Small intestine (tissue), 7 donors: ENCODE measurements around the gene FBLN7. TPM values are rescaled to one million over a fixed set of nuclear protein-coding genes. Genes with fewer than 3 reads are reported as not detected.

Experiments
- DNase-seq, 2 donors: peaks; one replicate each; pipeline versions ENCODE4 v3.0.0 to v3.0.0-alpha.2; 2013
- FAIRE-seq: peaks from 2 replicates; lab custom pipeline; 2012; peaks lifted over from hg19 to GRCh38; lab: Jason Lieb, UNC
- H3K27ac ChIP-seq, 3 donors: one replicate each; pipeline ENCODE4 v1.5.1; 2013; ENCODE audit warnings: low read length in 2 of 3, mild to moderate bottlenecking in 2 of 3, control low read depth in 1 of 3, inconsistent platforms in 1 of 3, low read depth in 1 of 3, moderate library complexity in 1 of 3
- H3K27me3 ChIP-seq, 3 donors: one replicate each; pipeline ENCODE4 v1.6.1; 2013; ENCODE audit warnings: low read length in 3 of 3, inconsistent platforms in 1 of 3; ENCODE audit not compliant: control insufficient read depth in 3 of 3, insufficient read depth in 3 of 3
- H3K36me3 ChIP-seq, 3 donors: one replicate each; pipeline ENCODE4 v1.6.1; 2013; ENCODE audit warnings: low read length in 3 of 3, inconsistent platforms in 1 of 3, low read depth in 1 of 3, mild to moderate bottlenecking in 1 of 3, moderate library complexity in 1 of 3; ENCODE audit not compliant: control insufficient read depth in 3 of 3, insufficient read depth in 2 of 3
- H3K4me1 ChIP-seq, 3 donors: one replicate each; pipeline ENCODE4 v1.6.1; 2013; ENCODE audit warnings: low read length in 2 of 3, inconsistent platforms in 1 of 3, low read depth in 1 of 3, mild to moderate bottlenecking in 1 of 3, moderate library complexity in 1 of 3; ENCODE audit not compliant: control insufficient read depth in 3 of 3, insufficient read depth in 2 of 3
- H3K4me3 ChIP-seq, 3 donors: one replicate each; pipeline ENCODE4 v1.5.1; 2013; ENCODE audit warnings: low read length in 3 of 3, control low read depth in 1 of 3, inconsistent platforms in 1 of 3, low read depth in 1 of 3, mild to moderate bottlenecking in 1 of 3, moderate library complexity in 1 of 3
- H3K9me3 ChIP-seq, 2 donors: one replicate each; pipeline ENCODE4 v1.6.1; 2013; ENCODE audit warnings: low read depth in 1 of 2, low read length in 1 of 2; ENCODE audit not compliant: control insufficient read depth in 2 of 2, insufficient read depth in 1 of 2
- WGBS, 3 donors: extraction: QIAGEN DNeasy Blood & Tissue Kit; methylation state at CpG; one replicate each; pipeline ENCODE4 v1.1.7; 2013; 5-methylcytosine and 5-hydroxymethylcytosine counted together
- polyA plus RNA-seq, 4 donors: library from polyadenylated mRNA; stranded (reverse) in 3 of 4; unstranded in 1 of 4; fragments of 200-250 nt in 3 of 4; fragments of 120-200 nt in 1 of 4; gene quantifications; one replicate each; pipeline versions ENCODE4 v1.2.1 to v1.2.3, GENCODE V29; 2013
- donor health status: healthy with polysubstance abuse.
- donor health status: control.
- donor health status: control.
- donor health status: Bipolar disorder and iron deficiency.
- donor health status: healthy.

FBLN7 gene
- polyA plus RNA-seq, 4 donors: 0.75 to 1.4 TPM; not detected in 2

DNA sequence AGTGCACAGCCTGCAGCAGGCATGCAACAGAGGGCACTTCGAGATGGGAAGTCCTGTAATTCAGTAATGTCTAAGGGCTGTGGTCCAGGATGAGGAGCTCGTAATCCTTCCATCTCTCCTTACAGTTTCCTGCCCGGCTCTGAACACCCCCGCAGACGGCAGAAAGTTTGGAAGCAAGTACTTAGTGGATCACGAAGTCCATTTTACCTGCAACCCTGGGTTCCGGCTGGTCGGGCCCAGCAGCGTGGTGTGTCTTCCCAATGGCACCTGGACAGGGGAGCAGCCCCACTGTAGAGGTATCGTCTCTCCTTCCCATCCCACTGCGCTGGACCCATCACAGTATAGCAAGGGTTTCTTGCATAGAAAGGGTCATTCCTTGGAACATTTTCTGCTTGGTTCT is 26.7 kb downstream of the FBLN7 start:
- no peaks in the 10 kb centered on the region for H3K36me3 ChIP-seq
- 84 to 92% (median 90%) methylated on average over 11 of the region's 11 CpGs for WGBS, 3 donors
- no peak overlapping the region for H3K4me3 ChIP-seq
- FAIRE-seq (no peak), DNase-seq (no peak)
- H3K4me1 ChIP-seq: no peaks in the 10 kb centered on the region
- no peak overlapping the region for H3K27ac ChIP-seq
- no peaks in the 10 kb centered on the region for H3K27me3 ChIP-seq
- H3K9me3 ChIP-seq: no peaks in the 10 kb centered on the region

DNA sequence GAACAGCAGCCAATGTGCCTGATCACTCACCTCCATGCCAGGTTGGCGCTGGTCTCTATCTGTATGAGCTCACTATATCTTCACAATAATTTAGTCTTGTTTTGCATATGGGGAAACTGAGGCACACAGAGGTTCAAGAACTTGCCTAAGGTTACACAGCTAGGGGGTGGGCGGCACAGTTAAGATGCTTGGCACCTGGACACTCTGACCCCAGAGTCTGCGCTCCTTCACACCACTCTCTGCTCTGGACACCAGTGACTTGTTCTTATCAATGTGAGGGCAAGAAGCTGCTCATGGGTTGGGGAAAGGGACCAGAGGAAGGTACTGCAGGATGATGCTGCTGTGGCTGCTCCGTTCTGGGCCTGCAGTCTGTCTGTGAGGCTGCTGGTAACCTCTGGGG is 27.1 kb downstream of the FBLN7 start:
- Histone ChIP-seq H3K9me3 (no peaks in the 10 kb centered on the region), H3K36me3 (no peaks in the 10 kb centered on the region), H3K4me1 (no peaks in the 10 kb centered on the region), H3K27me3 (no peaks in the 10 kb centered on the region), H3K4me3 (no peak overlapping the region), H3K27ac (no peak overlapping the region)
- no peak for FAIRE-seq
- no peak for DNase-seq
- 91 to 93% (median 92%) methylated on average over 4 of the region's 4 CpGs for WGBS, 3 donors

DNA sequence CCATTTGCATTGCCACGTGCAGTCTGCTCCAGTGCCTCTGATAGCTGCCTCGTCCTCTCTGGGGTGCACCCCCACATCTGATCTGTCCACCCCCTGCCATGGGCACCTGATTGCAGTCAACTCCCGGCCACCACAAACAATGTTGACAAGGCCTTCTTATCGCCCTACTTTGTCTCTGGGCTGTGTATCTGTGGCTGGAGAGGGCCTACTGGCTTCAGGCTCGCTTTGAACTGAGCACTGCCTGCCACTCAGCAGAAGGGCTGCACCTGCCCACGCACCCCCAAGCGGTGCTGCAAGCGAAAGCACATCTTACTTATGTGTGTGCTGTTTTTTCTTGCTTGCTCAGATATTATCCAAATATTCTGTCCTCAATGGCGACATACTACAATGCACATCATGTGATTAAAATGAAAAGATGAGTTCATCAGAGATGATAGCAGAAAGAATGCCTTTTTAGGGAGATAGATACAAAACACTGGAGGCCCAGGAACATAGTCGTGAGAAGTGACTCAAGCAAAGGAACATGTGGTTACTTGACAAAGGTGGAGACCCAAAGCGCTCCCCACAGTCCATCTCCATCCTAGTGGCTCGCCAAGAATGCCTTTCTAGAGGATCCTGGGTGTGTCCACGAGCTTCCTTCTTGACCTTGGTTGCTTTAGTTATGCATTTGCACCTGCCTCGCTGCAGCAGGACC is 28.8 kb downstream of the FBLN7 start:
- H3K27me3 ChIP-seq: no peaks in the 10 kb centered on the region
- no peaks in the 10 kb centered on the region for H3K9me3 ChIP-seq
- FAIRE-seq: no peak
- H3K36me3 ChIP-seq: no peaks in the 10 kb centered on the region
- WGBS, 3 donors: 69 to 77% (median 72%) methylated on average over 14 of the region's 14 CpGs
- DNase-seq: no peak
- H3K4me1 ChIP-seq: no peaks in the 10 kb centered on the region
- H3K27ac ChIP-seq: no peak overlapping the region
- H3K4me3 ChIP-seq: no peak overlapping the region

DNA sequence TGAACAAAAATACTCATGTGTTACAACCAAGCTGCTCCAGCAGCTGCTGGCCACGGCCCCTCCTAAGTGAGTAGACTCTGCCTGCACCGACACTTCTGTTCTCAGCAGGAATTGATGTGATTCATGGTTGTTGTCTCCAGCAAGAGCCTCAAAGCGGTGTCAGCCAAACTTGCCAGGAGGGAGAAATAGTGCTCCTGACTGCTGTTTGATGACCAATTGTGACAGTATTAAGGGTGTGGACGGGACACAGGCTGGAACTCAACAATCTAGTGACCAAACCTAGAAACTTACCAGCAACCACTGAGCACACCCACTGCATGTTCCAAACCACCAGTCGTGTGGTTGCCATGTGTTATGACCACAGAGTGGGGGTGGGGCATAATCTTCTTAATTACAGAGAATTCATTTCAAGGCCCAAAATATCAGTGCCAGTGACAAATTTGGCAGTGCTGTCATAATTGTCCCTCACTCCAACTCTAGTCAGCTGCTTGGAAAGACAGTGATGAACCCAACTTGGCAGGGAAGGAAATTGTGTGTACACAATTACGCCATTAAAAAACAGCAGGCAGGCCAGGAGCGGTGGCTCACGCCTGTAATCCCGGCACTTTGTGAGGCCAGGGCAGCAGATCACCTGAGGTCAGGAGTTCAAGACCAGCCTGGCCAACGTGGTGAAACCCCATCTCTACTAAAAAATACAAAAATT is 30.4 kb downstream of the FBLN7 start:
- no peaks in the 10 kb centered on the region for H3K27me3 ChIP-seq
- FAIRE-seq (no peak), DNase-seq (no peak)
- H3K9me3 ChIP-seq: no peaks in the 10 kb centered on the region
- 72 to 84% (median 83%) methylated on average over 10 of the region's 10 CpGs for WGBS, 3 donors
- no peak overlapping the region for H3K4me3 ChIP-seq
- no peaks in the 10 kb centered on the region for H3K36me3 ChIP-seq
- no peaks in the 10 kb centered on the region for H3K4me1 ChIP-seq
- H3K27ac ChIP-seq: no peak overlapping the region

DNA sequence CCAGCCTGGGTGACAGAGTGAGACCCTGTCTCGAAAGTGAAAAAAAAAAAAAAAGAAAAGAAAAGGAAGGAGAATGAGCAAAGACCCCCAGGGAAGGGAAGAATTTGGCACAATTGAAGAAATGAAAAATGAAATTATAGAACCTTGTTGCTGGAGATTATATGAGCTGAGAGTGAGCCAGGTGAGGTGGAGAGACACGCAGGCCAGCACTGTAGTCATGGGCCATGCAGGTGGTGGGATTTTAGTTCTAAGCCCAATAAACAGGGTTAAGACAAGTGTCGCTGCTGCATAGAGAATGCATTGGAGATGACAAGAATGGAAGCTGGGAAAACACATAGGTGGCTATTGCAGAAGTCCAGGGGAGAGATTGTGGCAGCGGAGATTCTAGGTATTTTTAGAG is 32.3 kb downstream of the FBLN7 start:
- DNase-seq: no peak
- Histone ChIP-seq H3K4me3 (no peak overlapping the region), H3K4me1 (no peaks in the 10 kb centered on the region), H3K27ac (no peak overlapping the region), H3K36me3 (no peaks in the 10 kb centered on the region), H3K27me3 (no peaks in the 10 kb centered on the region), H3K9me3 (no peaks in the 10 kb centered on the region)
- no peak for FAIRE-seq
- WGBS, 3 donors: 92 to 100% (median 94%) methylated on average over 4 of the region's 4 CpGs

DNA sequence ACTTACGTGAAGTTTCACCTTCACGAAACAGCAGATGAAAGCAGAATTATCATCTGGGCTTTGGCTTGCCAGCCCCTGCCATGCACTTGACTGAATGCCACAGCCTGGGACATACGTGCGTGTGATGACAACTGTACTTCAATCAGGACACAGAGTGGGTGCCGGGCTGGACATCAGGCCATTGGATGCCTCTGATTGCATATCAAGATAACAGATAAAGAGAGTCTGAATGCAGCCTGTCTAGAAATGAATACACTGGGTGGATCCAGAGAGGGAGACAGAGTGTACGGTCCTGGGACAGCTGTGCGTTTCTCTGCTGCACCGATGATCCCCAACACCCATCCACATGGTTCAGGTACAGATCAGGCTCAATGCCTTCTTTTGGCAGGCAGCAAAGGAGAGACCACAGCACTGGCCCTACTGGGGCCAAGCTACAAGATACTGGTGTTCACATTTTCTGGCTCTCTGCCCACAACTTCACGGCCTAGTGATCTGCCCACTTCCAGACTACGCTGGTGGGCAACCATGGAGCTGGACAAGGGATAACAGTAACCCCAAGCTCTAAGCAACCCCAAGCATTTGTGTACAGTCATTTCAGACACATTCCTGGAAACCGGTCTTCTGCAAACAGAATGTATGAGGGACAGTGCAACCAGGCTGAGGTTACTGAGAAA is 35.6 kb downstream of the FBLN7 start:
- DNase-seq (no peak), FAIRE-seq (no peak)
- Histone ChIP-seq H3K4me1 (no peaks in the 10 kb centered on the region), H3K27ac (no peak overlapping the region), H3K36me3 (no peaks in the 10 kb centered on the region), H3K4me3 (no peak overlapping the region), H3K27me3 (no peaks in the 10 kb centered on the region), H3K9me3 (no peaks in the 10 kb centered on the region)
- 89 to 92% (median 90%) methylated on average over 11 of the region's 11 CpGs for WGBS, 3 donors

DNA sequence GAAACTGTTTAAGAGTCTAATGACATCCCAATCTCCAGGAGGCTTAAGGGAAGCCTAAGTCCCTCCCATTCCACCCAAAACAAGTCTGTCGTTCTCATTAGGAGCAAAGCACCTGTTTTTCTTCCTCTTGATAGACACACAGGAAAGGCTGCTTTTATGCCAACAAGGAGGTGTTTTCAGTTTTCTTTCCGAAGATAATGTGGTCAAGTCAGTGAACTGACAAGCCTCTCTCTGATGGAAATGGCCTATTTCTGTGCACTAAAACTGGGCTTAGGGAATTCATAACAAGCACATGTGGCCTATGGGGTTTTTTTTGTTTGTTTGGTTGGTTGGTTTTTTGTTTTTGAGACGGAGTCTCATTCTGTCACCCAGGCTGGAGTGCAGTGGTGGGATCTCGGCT is 36.2 kb downstream of the FBLN7 start:
- Histone ChIP-seq H3K4me3 (no peak overlapping the region), H3K27me3 (no peaks in the 10 kb centered on the region), H3K36me3 (no peaks in the 10 kb centered on the region), H3K27ac (no peak overlapping the region), H3K9me3 (no peaks in the 10 kb centered on the region), H3K4me1 (no peaks in the 10 kb centered on the region)
- FAIRE-seq: no peak
- WGBS, 3 donors: 65 to 83% (median 76%) methylated on average over 4 of the region's 4 CpGs
- no peak for DNase-seq

DNA sequence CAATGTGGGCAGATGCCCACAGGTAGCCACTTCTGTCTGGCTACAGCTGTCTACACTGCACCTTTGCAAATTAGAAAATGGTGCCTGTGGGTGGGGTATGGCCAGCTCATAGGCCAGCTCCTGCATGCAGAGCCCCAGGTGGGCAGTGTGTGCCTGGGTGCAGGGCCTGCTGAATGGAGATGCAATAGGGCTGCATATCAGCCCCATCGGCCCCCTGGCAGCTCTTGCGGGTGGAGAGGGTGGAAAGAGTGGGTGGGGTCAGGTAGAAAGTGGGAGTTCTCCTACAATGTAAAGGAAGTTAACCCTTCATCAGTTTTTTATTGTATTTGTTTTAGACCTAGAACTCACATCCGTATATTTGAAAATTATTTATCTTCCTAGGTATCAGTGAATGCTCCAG is 37.1 kb downstream of the FBLN7 start:
- H3K4me1 ChIP-seq: no peaks in the 10 kb centered on the region
- H3K9me3 ChIP-seq: no peaks in the 10 kb centered on the region
- H3K4me3 ChIP-seq: no peak overlapping the region
- DNase-seq (no peak), FAIRE-seq (no peak)
- H3K27ac ChIP-seq: no peak overlapping the region
- H3K36me3 ChIP-seq: no peaks in the 10 kb centered on the region
- no peaks in the 10 kb centered on the region for H3K27me3 ChIP-seq
- WGBS, 3 donors: 87 to 89% (median 88%) methylated on average over 3 of the region's 3 CpGs
